Esophagus squamous epithelium (tissue), 5 donors: ENCODE measurements around the gene THBS4. TPM values are rescaled to one million over a fixed set of nuclear protein-coding genes. Genes with fewer than 3 reads are reported as not detected.

Experiments used
- DNase-seq: peaks from one replicate; lab custom pipeline; 2025; lab: John Stamatoyannopoulos, UW
- H3K27ac ChIP-seq, 4 donors: fragments of 200-600 bp; sonication (generic); one replicate each; pipeline ENCODE4 v1.5.1; 2016 to 2019; ENCODE audit warnings: mild to moderate bottlenecking in 1 of 4
- H3K27me3 ChIP-seq, 4 donors: fragments of 200-600 bp; sonication (generic); 1 replicate in 3 of 4; 2 replicates in 1 of 4; pipeline versions ENCODE4 v1.5.1 to v1.6.0; 2017 to 2021; ENCODE audit warnings: antibody characterized with exemption in 1 of 4
- H3K36me3 ChIP-seq, 3 donors: fragments of 200-600 bp; sonication (generic); one replicate each; pipeline ENCODE4 v1.5.1; 2016 to 2019
- H3K4me1 ChIP-seq, 3 donors: fragments of 200-600 bp; sonication (generic); one replicate each; pipeline ENCODE4 v1.5.1; 2017 to 2019
- H3K4me3 ChIP-seq, 4 donors: fragments of 200-600 bp; sonication (generic); 1 replicate in 3 of 4; 2 replicates in 1 of 4; pipeline ENCODE4 v1.5.1; 2016 to 2019; ENCODE audit warnings: mild to moderate bottlenecking in 2 of 4, moderate library complexity in 1 of 4
- H3K9me3 ChIP-seq, 3 donors: fragments of 200-600 bp; sonication (generic); one replicate each; pipeline ENCODE4 v1.5.1; 2016 to 2019
- CTCF ChIP-seq, 6 experiments: fragments of 450-650 bp in 4 of 6; fragments of 200-600 bp in 2 of 6; sonication (generic) in 2 of 6; IDR thresholded peaks; one replicate each; pipeline ENCODE4 v1.5.1; 2016 to 2019; ENCODE audit warnings: antibody characterized with exemption in 6 of 6, mild to moderate bottlenecking in 4 of 6, moderate library complexity in 4 of 6
- POLR2A ChIP-seq, 4 donors: fragments of 450-650 bp; IDR thresholded peaks; one replicate each; pipeline ENCODE4 v1.6.1; 2017; ENCODE audit warnings: antibody characterized with exemption in 4 of 4, mild to moderate bottlenecking in 4 of 4, moderate library complexity in 3 of 4
- WGBS, 2 donors: methylation state at CpG; one replicate each; pipeline ENCODE4 v1.1.5; 2018; 5-methylcytosine and 5-hydroxymethylcytosine counted together
- intact Hi-C: fragments of 100-400 bp; cut with DNase I; formaldehyde crosslinking; loops from one replicate; pipeline ENCODE4 v1.15.0; 2022
- total RNA-seq, 4 donors: library from RNA; depleted of rRNA; stranded (reverse); fragments of >200 nt; gene quantifications; one replicate each; pipeline ENCODE4 v1.1.0, GENCODE V29; 2016
- donor health status: DM: yes; HTN: yes; CAD: no.

The THBS4 gene
- total RNA-seq, 4 donors from 2014 or later = 0.44 to 4.7 (median 1.7) TPM

- Histone ChIP-seq H3K4me1 (no peaks in the 10 kb centered on the region), H3K9me3 (no peaks in the 10 kb centered on the region), H3K27me3 (no peaks in the 10 kb centered on the region), H3K4me3 (no peak overlapping the region), H3K27ac (no peak overlapping the region), H3K36me3 (no peaks in the 10 kb centered on the region)
- 61 to 82% methylated on average over 5 of the region's 5 CpGs for WGBS, 2 donors
- no peak for DNase-seq
- intact Hi-C loops = no loop called here
- no peak for TF ChIP-seq POLR2A (IDR thresholded peaks at IDR 0.05)
- TF ChIP-seq CTCF (IDR thresholded peaks at IDR 0.05) = no peak
Measured at GRCh38 chr5:80010754-80011392, 24.3 kb upstream of the THBS4 start.

GRCh38 chr5:80025069-80025468 is 10.1 kb upstream of the THBS4 start:
- DNase-seq = no peak
- Histone ChIP-seq H3K36me3 (no peaks in the 10 kb centered on the region), H3K9me3 (no peaks in the 10 kb centered on the region), H3K4me1 (no peaks in the 10 kb centered on the region), H3K4me3 (no peak overlapping the region), H3K27me3 (peaks cover 0 to 5% (median 0%) of the 10 kb centered on the region in 4 donors), H3K27ac (no peak overlapping the region)
- TF ChIP-seq POLR2A (IDR thresholded peaks at IDR 0.05) = no peak
- no peak for TF ChIP-seq CTCF (IDR thresholded peaks at IDR 0.05)
- 79 to 87% methylated on average over 2 of the region's 2 CpGs for WGBS, 2 donors
- intact Hi-C loops = no loop called here

GRCh38 chr5:80026841-80027240 is 8.3 kb upstream of the THBS4 start:
- Histone ChIP-seq H3K27me3 (peaks cover 0 to 14% (median 0%) of the 10 kb centered on the region in 4 donors), H3K9me3 (no peaks in the 10 kb centered on the region), H3K4me3 (no peak overlapping the region), H3K4me1 (no peaks in the 10 kb centered on the region), H3K27ac (no peak overlapping the region), H3K36me3 (no peaks in the 10 kb centered on the region)
- TF ChIP-seq CTCF (IDR thresholded peaks at IDR 0.05) (no peak), POLR2A (IDR thresholded peaks at IDR 0.05) (no peak)
- intact Hi-C loops = no loop called here
- DNase-seq = no peak

GRCh38 chr5:80031109-80031508 is 4.0 kb upstream of the THBS4 start:
- no peak for DNase-seq
- H3K4me1 ChIP-seq = peaks cover 0 to 10% (median 0%) of the 10 kb centered on the region in 3 donors
- TF ChIP-seq POLR2A (IDR thresholded peaks at IDR 0.05) = no peak
- TF ChIP-seq CTCF (IDR thresholded peaks at IDR 0.05) = no peak
- intact Hi-C loops = no loop called here
- H3K27me3 ChIP-seq = peaks cover 0 to 47% (median 0%) of the 10 kb centered on the region in 4 donors
- WGBS, 2 donors = 65 to 67% methylated on average over 1 of the region's 1 CpG
- no peak overlapping the region for H3K4me3 ChIP-seq
- H3K27ac ChIP-seq = no peak overlapping the region
- no peaks in the 10 kb centered on the region for H3K9me3 ChIP-seq
- no peaks in the 10 kb centered on the region for H3K36me3 ChIP-seq

GRCh38 chr5:80033513-80033912 is 1.6 kb upstream of the THBS4 start:
- Histone ChIP-seq H3K27me3 (peaks cover 0 to 65% (median 0%) of the 10 kb centered on the region in 4 donors), H3K9me3 (no peaks in the 10 kb centered on the region), H3K4me3 (no peak overlapping the region), H3K27ac (no peak overlapping the region), H3K36me3 (no peaks in the 10 kb centered on the region), H3K4me1 (peaks cover 0 to 10% (median 0%) of the 10 kb centered on the region in 3 donors)
- TF ChIP-seq POLR2A (IDR thresholded peaks at IDR 0.05) (no peak), CTCF (IDR thresholded peaks at IDR 0.05) (no peak)
- no peak for DNase-seq
- intact Hi-C loops = no loop called here
